Left hindlimb (tissue), 1 donor: ENCODE results near the gene TBC1D8.

Source experiments
- DNase-seq: peaks from one replicate; pipeline ENCODE4 v3.0.0-alpha.2; 2018

The TBC1D8 gene

GRCh38 chr2:101161658-101162057 is 10.5 kb upstream of the TBC1D8 start:
- DNase-seq: no peak

- no peak for DNase-seq
These were observed 9.3 kb upstream of the TBC1D8 start for GRCh38 chr2:101160454-101160853.

GRCh38 chr2:101159526-101159925 is 8.3 kb upstream of the TBC1D8 start:
- no peak for DNase-seq

DNA sequence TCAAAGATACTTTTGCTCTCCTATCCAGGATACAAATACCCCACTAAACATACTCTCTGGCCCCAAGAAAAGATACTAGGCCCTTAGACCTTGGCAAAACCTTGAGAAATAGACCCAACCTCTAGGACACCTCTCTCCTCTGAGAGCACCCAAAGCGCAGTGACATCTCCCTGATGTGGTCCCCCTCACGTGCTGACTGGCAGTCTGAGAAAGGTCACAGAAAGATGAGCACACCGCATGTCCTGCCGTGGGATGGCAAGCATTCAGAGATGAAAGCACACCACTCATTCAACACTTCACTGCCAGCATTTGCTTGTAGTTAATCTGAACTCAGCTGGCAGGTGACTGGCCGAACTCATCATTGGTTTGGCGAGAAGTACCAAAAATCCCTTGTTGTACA is 6.1 kb upstream of the TBC1D8 start:
- no peak for DNase-seq

- DNase-seq: no peak
These were observed 2.6 kb upstream of the TBC1D8 start for GRCh38 chr2:101153787-101154186.

DNA sequence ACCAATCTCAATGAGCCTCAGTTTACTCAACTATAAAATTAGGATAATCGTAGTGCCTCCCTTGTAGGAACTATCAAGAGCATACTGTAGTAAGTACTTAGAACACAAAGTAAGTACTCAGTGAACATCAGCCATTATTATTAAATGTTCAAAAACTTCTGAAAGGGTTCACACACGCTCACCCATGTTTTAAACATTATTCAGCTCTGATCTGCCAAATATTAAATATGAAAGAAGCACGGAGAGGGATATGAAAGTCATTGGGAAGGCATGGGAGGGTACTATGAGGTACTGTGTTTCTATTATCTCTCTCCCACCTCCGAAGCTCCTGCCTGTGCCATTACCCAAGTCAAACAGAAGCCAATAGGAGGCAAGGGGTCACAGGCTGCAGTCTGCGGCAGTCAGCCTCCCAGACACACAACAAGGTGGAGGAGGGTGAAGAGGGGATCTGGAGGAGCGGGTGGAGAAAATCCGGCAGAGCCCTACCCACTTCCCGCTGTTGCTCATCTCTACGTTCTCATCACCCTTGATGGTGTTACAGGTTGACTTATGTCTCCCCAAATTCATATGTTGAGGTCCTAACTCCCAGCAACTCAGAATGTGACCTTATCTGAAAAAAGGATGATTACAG is 2.0 kb upstream of the TBC1D8 start:
- DNase-seq: no peak

- DNase-seq: peak; percentile 45
These were observed 1.3 kb upstream of the TBC1D8 start for GRCh38 chr2:101152272-101153076.

GRCh38 chr2:101151859-101152271 is 683 bp upstream of the TBC1D8 start:
- peak; percentile 35 for DNase-seq

- DNase-seq: peak; percentile 52
These were observed 656 bp downstream of the TBC1D8 start for GRCh38 chr2:101150306-101151145.

DNA sequence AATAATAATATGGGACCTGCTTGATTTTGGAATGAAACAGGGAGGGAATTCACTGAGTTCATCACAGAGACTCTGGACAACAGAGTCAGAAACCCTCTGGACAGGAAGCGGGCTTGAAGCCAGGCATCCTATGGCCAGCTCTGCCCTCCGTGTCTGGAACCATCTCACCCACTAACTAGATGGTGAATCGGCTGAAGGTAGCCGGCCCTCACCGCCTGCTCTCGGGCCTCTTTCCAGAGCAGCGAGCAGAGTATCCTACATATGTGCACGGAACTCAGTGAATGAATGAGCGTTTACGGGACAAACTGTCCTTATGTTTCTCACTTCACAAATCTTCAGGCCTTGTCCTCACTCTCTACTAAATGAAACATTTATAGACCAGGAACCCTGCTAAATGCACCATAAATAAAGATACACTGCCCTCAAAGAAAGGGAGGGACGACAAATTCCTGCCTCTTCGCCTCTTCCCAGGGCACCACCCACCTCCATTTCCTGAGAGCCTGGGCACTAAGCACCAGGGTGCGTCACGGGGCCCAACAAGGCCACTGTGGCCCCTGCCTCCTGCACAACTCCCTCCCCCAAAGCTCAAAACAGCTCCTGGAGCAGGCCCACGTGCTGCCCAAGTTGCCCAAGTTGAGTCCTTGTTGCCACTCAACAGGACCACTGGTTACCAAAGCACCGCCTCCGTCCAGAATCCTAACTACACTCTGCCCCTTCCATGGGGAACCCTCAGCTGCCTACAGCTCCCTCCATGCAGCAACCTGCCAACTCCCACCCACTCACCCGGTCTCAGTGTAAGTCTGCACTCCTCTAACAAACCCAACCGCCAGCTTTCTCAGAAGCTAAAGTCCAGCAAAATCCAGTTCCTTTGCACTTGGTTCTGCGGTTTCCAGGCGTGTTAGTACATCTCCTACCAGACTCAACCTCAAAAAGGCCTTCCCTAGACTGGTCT is 1.7 kb downstream of the TBC1D8 start:
- no peak for DNase-seq

DNA sequence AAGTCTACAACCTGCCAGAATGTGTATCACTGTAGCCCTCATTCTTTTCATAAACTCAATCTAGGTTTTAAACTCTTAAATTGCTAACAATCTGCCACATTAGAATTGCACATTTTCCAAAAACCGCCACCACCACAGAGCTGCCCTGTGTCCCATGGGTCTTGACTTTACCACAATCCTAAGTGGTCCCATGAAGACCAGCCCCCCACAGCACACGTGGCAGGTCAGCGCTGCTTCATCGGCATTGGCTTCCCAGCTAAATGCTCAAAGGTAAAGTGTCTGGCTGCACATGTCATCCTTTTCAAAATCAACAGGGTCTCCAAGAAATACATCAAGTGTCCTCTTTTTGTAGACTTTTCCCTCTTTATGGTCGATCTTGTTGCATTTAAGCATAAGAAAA is 2.4 kb downstream of the TBC1D8 start:
- no peak for DNase-seq

- DNase-seq: no peak
These were observed 3.2 kb downstream of the TBC1D8 start for GRCh38 chr2:101147971-101148370.

DNA sequence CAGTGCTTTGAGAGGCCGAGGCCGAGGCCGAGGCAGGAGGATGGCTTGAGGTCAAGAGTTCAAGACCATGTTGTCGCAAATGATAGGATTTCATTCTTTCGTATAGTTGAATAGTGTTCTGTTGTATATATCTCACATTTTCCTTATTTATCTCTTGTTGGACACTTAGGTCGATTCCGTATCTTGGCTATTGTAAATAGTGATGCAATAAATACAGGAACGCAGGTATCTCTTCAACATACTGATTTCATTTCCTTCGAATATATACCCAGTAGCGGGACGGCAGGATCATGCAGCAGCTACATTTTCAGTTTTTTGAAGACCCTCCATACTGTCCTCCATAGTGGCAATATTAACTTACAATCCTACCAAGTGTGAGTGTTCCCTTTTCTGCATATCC is 4.1 kb downstream of the TBC1D8 start:
- no peak for DNase-seq

DNA sequence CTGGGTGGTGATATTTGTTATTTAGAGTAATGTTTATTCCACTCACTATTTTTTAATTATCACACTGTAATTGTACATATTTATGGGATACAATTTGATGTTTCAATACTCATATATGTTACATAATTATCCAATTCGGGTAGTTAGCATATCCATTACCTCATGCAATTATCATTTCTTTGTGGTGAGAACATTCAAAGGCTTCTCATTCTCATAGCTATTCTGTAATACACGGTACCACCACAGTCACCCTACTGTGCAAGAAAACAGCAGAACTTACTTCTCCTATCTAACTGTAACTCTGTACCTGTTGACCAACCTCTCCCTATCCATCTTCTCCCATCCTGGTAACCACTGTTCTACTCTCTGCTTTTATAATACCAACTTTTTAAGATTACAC is 4.6 kb downstream of the TBC1D8 start:
- no peak for DNase-seq

- no peak for DNase-seq
These were observed 5.8 kb downstream of the TBC1D8 start for GRCh38 chr2:101145406-101145805.

GRCh38 chr2:101142163-101142562 is 9.0 kb downstream of the TBC1D8 start:
- no peak for DNase-seq

- no peak for DNase-seq
These were observed 10.1 kb downstream of the TBC1D8 start for GRCh38 chr2:101140978-101141655.

DNA sequence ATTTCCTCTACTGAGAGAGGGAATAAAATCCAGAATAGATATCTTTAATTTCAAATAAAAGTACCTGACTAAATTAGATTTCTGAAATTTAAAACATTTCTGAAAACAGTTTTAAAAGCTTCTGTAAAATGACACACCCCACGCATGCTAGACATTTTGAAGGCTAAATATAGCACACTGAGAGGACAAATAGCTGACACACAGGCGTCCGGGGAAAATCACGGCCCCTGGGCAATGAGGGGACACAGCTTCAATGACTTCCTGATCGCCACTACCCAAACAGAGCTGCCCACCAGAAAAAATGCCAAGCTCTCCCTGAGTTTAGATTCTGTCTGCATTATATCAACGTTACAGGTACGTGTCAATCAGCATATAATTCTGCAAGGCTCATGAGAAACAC is 10.9 kb downstream of the TBC1D8 start:
- DNase-seq: no peak

DNA sequence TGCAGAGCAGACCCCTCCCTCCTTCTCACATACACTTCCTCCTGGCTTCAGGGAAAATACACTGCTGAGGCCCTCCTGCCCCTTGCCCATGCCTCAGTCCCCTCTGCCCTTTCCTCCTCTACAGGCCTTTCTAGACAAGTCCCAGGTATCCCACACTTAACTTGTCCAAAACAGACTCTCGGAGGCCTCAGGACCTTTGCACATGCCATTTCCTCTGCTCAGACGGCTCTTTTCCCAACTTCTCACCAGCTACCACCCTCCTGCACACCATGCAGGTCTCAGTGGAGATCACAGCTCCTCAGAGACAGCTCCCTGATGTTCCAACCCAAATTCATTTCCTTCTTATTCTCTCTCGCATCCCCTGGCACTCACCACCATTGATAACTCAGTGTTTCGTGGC is 11.7 kb downstream of the TBC1D8 start:
- DNase-seq: no peak

DNA sequence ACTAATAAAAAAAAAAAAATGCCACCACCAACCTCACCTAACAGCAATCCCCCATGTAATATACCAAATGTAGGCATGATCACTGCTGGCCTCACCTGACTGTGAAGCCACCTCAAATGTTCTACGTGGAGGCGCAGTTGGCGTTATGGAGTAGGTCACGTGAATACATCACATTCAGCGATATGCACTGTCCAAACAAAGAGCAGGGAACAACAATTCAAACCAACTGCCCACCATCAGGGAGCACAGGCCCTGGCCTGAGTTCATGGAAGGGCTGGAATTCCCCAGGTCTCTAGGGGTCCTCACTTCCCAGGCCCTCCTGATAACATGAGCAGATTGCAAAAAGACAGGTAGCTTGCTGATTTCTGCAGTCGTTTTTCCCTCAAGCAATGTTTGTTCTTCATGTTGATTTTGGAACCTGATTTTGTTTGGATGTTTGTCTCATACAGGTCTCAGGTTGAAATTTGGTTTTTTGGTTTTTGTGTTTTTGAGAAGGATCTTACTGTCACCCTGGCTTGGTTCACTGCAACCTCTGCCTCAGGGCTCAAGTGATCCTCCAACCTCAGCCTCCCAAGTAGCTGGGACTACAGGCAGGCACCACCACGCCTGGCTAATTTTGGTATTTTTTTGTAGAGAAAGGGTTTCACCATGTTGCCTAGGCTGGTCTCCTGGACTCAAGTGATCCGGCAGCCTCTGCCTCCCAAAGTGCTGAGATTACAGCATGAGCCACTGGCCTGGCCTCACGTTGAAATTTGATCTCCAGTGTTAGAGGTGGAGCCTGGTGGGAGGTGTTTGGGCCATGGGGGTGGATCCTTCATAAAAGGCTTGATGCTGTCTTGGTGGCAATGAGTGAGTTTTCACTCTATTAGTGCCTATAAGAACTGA is 15.5 kb downstream of the TBC1D8 start:
- no peak for DNase-seq
